Trophoblast cell (in vitro differentiated cells and primary cell): ENCODE results near the gene OR51D1.

ENCODE experiments used
- DNase-seq, 2 donors: peaks; one replicate each; pipeline ENCODE4 v3.0.0-alpha.2; 2016
- H2AFZ ChIP-seq: 2 replicates; pipeline ENCODE4 v1.6.1; 2013; ENCODE audit warnings: low read length, moderate library complexity, mild to moderate bottlenecking; ENCODE audit not compliant: insufficient read depth, poor library complexity
- H2AK5ac ChIP-seq: 2 replicates; pipeline ENCODE4 v1.6.1; 2013; ENCODE audit warnings: mild to moderate bottlenecking, low read length
- H2BK120ac ChIP-seq: 2 replicates; pipeline ENCODE4 v1.6.1; 2013; ENCODE audit warnings: low read length, mild to moderate bottlenecking, moderate library complexity; ENCODE audit not compliant: insufficient read depth, poor library complexity
- H2BK12ac ChIP-seq: 2 replicates; pipeline ENCODE4 v1.6.1; 2013; ENCODE audit warnings: mild to moderate bottlenecking, low read length, moderate library complexity
- H2BK5ac ChIP-seq: 2 replicates; pipeline ENCODE4 v1.6.1; 2013; ENCODE audit warnings: low read length, low read depth, moderate library complexity, mild to moderate bottlenecking; ENCODE audit not compliant: poor library complexity
- H3K14ac ChIP-seq: 2 replicates; pipeline ENCODE4 v1.6.1; 2013; ENCODE audit warnings: mild to moderate bottlenecking, low read length
- H3K18ac ChIP-seq: 2 replicates; pipeline ENCODE4 v1.6.1; 2013; ENCODE audit warnings: mild to moderate bottlenecking, low read length
- H3K23ac ChIP-seq: 2 replicates; pipeline ENCODE4 v1.6.1; 2013; ENCODE audit warnings: low read length
- H3K27ac ChIP-seq: 2 replicates; pipeline ENCODE4 v1.5.1; 2013; ENCODE audit warnings: low read depth, mild to moderate bottlenecking, inconsistent platforms, low read length, moderate library complexity
- H3K27me3 ChIP-seq: 2 replicates; pipeline ENCODE4 v1.6.1; 2013; ENCODE audit warnings: inconsistent platforms, mild to moderate bottlenecking, low read length, moderate library complexity; ENCODE audit not compliant: insufficient read depth
- H3K36me3 ChIP-seq, 2 experiments: 1 replicate in 1 of 2; 2 replicates in 1 of 2; pipeline ENCODE4 v1.6.1; 2013; ENCODE audit warnings: low read length in 2 of 2, mild to moderate bottlenecking in 2 of 2, moderate library complexity in 1 of 2; ENCODE audit not compliant: insufficient read depth in 2 of 2, control insufficient read depth in 1 of 2
- H3K4ac ChIP-seq: 2 replicates; pipeline ENCODE4 v1.6.1; 2013; ENCODE audit warnings: low read depth, mild to moderate bottlenecking, low read length, moderate library complexity
- H3K4me1 ChIP-seq, 2 experiments: 1 replicate in 1 of 2; 2 replicates in 1 of 2; pipeline ENCODE4 v1.6.1; 2013; ENCODE audit warnings: low read length in 2 of 2, mild to moderate bottlenecking in 2 of 2, moderate library complexity in 1 of 2; ENCODE audit not compliant: insufficient read depth in 2 of 2, control insufficient read depth in 1 of 2
- H3K4me2 ChIP-seq: 2 replicates; pipeline ENCODE4 v1.6.1; 2013; ENCODE audit warnings: inconsistent platforms, mild to moderate bottlenecking, low read length, moderate library complexity
- H3K4me3 ChIP-seq: 2 replicates; pipeline ENCODE4 v1.5.1; 2013; ENCODE audit warnings: mild to moderate bottlenecking, low read depth, low read length, inconsistent platforms
- H3K79me1 ChIP-seq: one replicate; pipeline ENCODE4 v1.6.1; 2013; ENCODE audit warnings: low read length
- H3K79me2 ChIP-seq: 2 replicates; pipeline ENCODE4 v1.6.1; 2013; ENCODE audit warnings: low read length, mild to moderate bottlenecking; ENCODE audit not compliant: control insufficient read depth, insufficient read depth, poor library complexity
- H3K9ac ChIP-seq: 2 replicates; pipeline ENCODE4 v1.6.1; 2013; ENCODE audit warnings: mild to moderate bottlenecking, low read length
- H3K9me3 ChIP-seq: 2 replicates; pipeline ENCODE4 v1.6.1; 2013; ENCODE audit warnings: low read depth, mild to moderate bottlenecking, control low read depth, inconsistent platforms, low read length; ENCODE audit not compliant: insufficient read depth
- H4K12ac ChIP-seq: 2 replicates; pipeline ENCODE4 v1.6.1; 2013; ENCODE audit warnings: low read depth, mild to moderate bottlenecking, low read length, moderate library complexity
- H4K8ac ChIP-seq: 2 replicates; pipeline ENCODE4 v1.6.1; 2013; ENCODE audit warnings: low read depth, mild to moderate bottlenecking, low read length, moderate library complexity
- H4K91ac ChIP-seq: one replicate; pipeline ENCODE4 v1.6.1; 2013; ENCODE audit warnings: low read depth, mild to moderate bottlenecking, low read length, moderate library complexity
- WGBS: extraction: QIAGEN DNeasy Blood & Tissue Kit; methylation state at CpG from one replicate; pipeline ENCODE4 v1.1.7; 2013; ENCODE audit warnings: missing lambda C conversion rate; ENCODE audit not compliant: insufficient read length, insufficient coverage; ENCODE audit errors: extremely low coverage; 5-methylcytosine and 5-hydroxymethylcytosine counted together

Gene OR51D1

GRCh38 chr11:4680341-4680740 is 43.1 kb downstream of the OR51D1 start:
- H3K36me3 ChIP-seq: no peaks in the 10 kb centered on the region
- H3K14ac ChIP-seq: no peak overlapping the region
- H3K4me3 ChIP-seq: no peak overlapping the region
- no peaks in the 10 kb centered on the region for H3K27me3 ChIP-seq
- H3K4me2 ChIP-seq: no peak overlapping the region
- H3K18ac ChIP-seq: no peak overlapping the region
- H3K79me2 ChIP-seq: no peaks in the 10 kb centered on the region
- H3K9ac ChIP-seq: no peak overlapping the region
- no peak overlapping the region for H2AFZ ChIP-seq
- no peak overlapping the region for H2BK12ac ChIP-seq
- H4K91ac ChIP-seq: no peak overlapping the region
- no peak for DNase-seq
- H3K9me3 ChIP-seq: no peaks in the 10 kb centered on the region
- H2BK120ac ChIP-seq: no peak overlapping the region
- H3K4me1 ChIP-seq: no peaks in the 10 kb centered on the region
- H2BK5ac ChIP-seq: no peak overlapping the region
- no peak overlapping the region for H4K8ac ChIP-seq
- WGBS: no CpG with 5 or more reads among the region's 3 CpGs
- H3K4ac ChIP-seq: no peak overlapping the region
- no peak overlapping the region for H3K23ac ChIP-seq
- H3K79me1 ChIP-seq: no peaks in the 10 kb centered on the region
- H2AK5ac ChIP-seq: no peak overlapping the region
- H3K27ac ChIP-seq: no peak overlapping the region
- no peak overlapping the region for H4K12ac ChIP-seq

DNA sequence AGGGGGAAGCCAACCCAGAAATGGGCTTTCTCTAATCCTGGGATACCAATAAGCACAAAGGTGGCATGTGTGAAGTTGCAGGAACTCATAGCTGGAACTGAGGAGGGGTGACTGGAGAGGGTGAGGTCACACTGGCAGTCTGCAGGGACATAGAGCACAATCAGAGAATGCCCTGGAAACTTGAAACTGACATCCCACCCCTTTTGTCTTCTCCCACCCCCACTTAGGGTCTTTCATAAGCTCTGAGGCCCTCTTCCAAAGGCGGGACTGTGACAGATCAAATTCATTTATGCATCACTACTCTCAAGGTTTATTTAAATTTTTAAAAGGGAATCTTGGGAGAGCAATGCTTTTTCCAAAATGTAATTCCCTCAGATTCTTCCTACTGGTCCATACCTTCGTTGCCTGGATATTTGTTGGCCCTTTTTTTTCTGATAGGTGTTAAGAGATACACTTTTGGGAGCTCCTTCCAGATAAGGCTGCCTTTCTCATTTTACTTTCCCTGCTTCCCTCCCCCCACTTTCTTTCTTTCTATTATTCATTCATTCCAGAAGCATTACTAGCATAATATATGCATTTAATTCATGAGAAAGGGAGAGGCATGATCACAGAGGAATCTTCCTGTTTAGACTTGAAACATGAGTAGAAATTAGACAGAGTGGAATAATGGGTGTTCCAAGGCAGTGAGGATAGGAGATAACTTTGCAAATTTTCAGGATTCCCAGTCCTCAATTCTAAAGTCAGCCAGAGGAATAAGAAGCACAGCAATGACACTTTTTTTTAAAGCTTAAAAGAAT is 45.5 kb downstream of the OR51D1 start:
- Histone ChIP-seq H3K23ac (no peak overlapping the region), H3K18ac (no peak overlapping the region), H2AFZ (no peak overlapping the region), H3K4ac (no peak overlapping the region), H3K79me1 (no peaks in the 10 kb centered on the region), H3K27ac (no peak overlapping the region), H3K9ac (no peak overlapping the region), H2BK5ac (no peak overlapping the region), H2AK5ac (no peak overlapping the region), H2BK120ac (no peak overlapping the region), H3K4me3 (no peak overlapping the region), H4K91ac (no peak overlapping the region), H3K79me2 (no peaks in the 10 kb centered on the region), H3K27me3 (no peaks in the 10 kb centered on the region), H3K4me2 (no peak overlapping the region), H3K4me1 (no peaks in the 10 kb centered on the region), H2BK12ac (no peak overlapping the region), H4K12ac (no peak overlapping the region), H3K9me3 (no peaks in the 10 kb centered on the region), H4K8ac (no peak overlapping the region), H3K14ac (no peak overlapping the region), H3K36me3 (no peaks in the 10 kb centered on the region)
- DNase-seq: no peak
- WGBS: no CpG with 5 or more reads among the region's 2 CpGs

DNA sequence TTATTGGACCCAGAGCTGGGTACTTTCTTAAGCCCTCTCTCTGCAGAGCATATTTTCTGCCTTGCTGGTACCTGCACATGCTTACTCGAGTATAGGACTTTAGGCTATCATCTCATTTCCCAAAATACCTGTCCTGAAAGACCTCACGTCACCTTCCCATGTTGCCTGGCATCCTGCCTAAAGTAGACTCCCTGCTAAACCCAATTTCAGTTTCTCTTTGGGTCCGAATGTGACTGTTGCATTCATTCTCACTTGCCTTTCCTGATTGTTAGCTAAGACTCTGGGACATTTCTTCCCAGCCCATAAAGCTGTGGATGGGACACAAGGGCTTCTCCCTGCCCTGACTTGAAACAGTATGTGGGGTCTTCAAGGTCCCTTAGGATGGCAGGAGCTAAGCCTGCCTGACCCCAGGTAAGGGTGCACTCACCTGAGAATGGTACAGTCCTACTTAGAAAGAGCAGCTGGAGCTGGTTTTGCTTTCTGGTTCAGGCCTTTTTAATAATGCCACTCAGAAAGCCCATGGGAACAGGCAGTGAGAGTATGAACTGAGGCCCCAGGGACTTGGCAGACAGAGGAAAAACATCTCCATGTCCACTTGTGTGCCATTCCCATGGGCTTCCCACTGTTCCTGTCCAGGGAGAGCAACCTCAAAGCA is 47.5 kb downstream of the OR51D1 start:
- no peaks in the 10 kb centered on the region for H3K79me1 ChIP-seq
- H2BK12ac ChIP-seq: no peak overlapping the region
- H3K9ac ChIP-seq: no peak overlapping the region
- H3K4me1 ChIP-seq: no peaks in the 10 kb centered on the region
- H3K18ac ChIP-seq: no peak overlapping the region
- no peak overlapping the region for H2BK5ac ChIP-seq
- no peak overlapping the region for H3K4me2 ChIP-seq
- H3K9me3 ChIP-seq: no peaks in the 10 kb centered on the region
- H3K27ac ChIP-seq: no peak overlapping the region
- no peak overlapping the region for H3K14ac ChIP-seq
- no peak overlapping the region for H2AFZ ChIP-seq
- H3K27me3 ChIP-seq: no peaks in the 10 kb centered on the region
- no peak overlapping the region for H4K12ac ChIP-seq
- H3K4ac ChIP-seq: no peak overlapping the region
- H3K79me2 ChIP-seq: no peaks in the 10 kb centered on the region
- H3K23ac ChIP-seq: no peak overlapping the region
- no CpG with 5 or more reads among the region's 3 CpGs for WGBS
- H4K91ac ChIP-seq: no peak overlapping the region
- no peak overlapping the region for H3K4me3 ChIP-seq
- no peak overlapping the region for H2BK120ac ChIP-seq
- H3K36me3 ChIP-seq: no peaks in the 10 kb centered on the region
- peak in 1 of 2 donors; percentile 9 for DNase-seq
- H4K8ac ChIP-seq: no peak overlapping the region
- no peak overlapping the region for H2AK5ac ChIP-seq
